ENCODE data around the gene DNAH6. TPM values are rescaled to one million over a fixed set of nuclear protein-coding genes. Genes with fewer than 3 reads are reported as not detected.

The DNAH6 gene
- total RNA-seq, 1 experiment from 2014 or later: 0.26 TPM

DNA sequence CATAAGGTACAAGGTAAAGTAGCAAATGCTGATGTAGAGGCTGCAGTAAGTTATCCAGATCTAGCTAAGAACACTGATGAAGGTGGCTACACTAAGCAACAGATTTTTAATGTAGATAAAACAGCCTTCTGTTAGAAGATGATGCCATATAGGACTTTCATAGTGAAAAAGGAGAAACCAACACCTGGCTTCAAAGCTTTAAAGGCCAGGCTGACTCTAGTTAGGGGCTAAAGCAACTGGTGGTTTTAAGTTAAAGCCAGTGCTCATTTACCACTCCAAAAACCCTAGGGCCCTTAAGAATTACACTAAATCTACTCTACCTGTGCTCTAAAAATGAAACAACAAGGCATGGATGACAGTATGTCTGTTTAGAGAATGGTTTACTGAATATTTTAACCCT, 131.0 kb downstream of the DNAH6 start:
- Histone ChIP-seq H2AFZ (ENCODE audit: low read length) (no peak overlapping the region), H2BK12ac (ENCODE audit: insufficient read length, low read depth, low read length) (no peak overlapping the region), H3K4me2 (ENCODE audit: insufficient read depth, insufficient read length, low read length) (no peak overlapping the region), H2BK5ac (ENCODE audit: insufficient read length, low read length) (no peak overlapping the region), H3K18ac (ENCODE audit: insufficient read length, low read depth, low read length) (no peak overlapping the region), H3K27me3 (ENCODE audit: insufficient read depth, low read length) (no peaks in the 10 kb centered on the region), H4K20me1 (ENCODE audit: control insufficient read depth, insufficient read depth, insufficient read length) (no peaks in the 10 kb centered on the region), H3K4ac (ENCODE audit: low read depth, low read length) (no peak overlapping the region), H3K14ac (ENCODE audit: insufficient read depth, low read length) (no peak overlapping the region), H3K79me2 (ENCODE audit: insufficient read depth, low read length) (no peaks in the 10 kb centered on the region), H4K5ac (ENCODE audit: insufficient read length, low read depth, low read length) (no peak overlapping the region), H4K91ac (ENCODE audit: insufficient read length, low read depth, low read length) (no peak overlapping the region), H3K9me3 (ENCODE audit: control insufficient read depth, low read depth, low read length) (no peaks in the 10 kb centered on the region), H3K23me2 (ENCODE audit: insufficient read length, low read depth, low read length, poor library complexity, severe bottlenecking) (no peaks in the 10 kb centered on the region), H2BK120ac (ENCODE audit: low read depth, low read length, poor library complexity, severe bottlenecking) (no peak overlapping the region), H3K56ac (ENCODE audit: insufficient read length, low read depth, low read length) (no peak overlapping the region), H2BK20ac (ENCODE audit: low read depth, low read length, poor library complexity, severe bottlenecking) (no peak overlapping the region), H3K4me1 (ENCODE audit: insufficient read depth, low read length) (no peaks in the 10 kb centered on the region), H3K79me1 (ENCODE audit: insufficient read depth, low read depth, low read length, poor library complexity, severe bottlenecking) (no peaks in the 10 kb centered on the region), H4K8ac (replicated peaks; ENCODE audit: insufficient read length, low read depth, low read length) (no peak overlapping the region), H3K23ac (ENCODE audit: insufficient read length, low read depth, low read length) (no peak overlapping the region), H3T11ph (ENCODE audit: low read length) (no peak overlapping the region), H2AK5ac (ENCODE audit: insufficient read length, low read length) (no peak overlapping the region), H3K27ac (ENCODE audit: insufficient read length, low read depth, low read length) (no peak overlapping the region), H3K9ac (ENCODE audit: extremely low read depth, insufficient read length, low read length) (no peak overlapping the region), H2BK15ac (ENCODE audit: low read depth, low read length) (no peak overlapping the region)
- Mint-ChIP-seq H3K27ac (no peak overlapping the region), H3K9me3 (peaks cover 0 to 11% of the 10 kb centered on the region in 2 experiments; a peak in 3 of 5 replicates), H3K36me3 (ENCODE audit: insufficient read depth in 1 of 3, low read depth in 3 of 3) (peaks cover 0 to 2% (median 0%) of the 10 kb centered on the region in 3 experiments; a peak in 2 of 7 replicates), H3K27me3 (ENCODE audit: low read depth) (peaks cover 18% of the 10 kb centered on the region), H3K4me1 (peaks cover 3 to 4% of the 10 kb centered on the region in 2 experiments; a peak in 1 of 4 replicates), H3K4me3 (no peak overlapping the region)
- TF ChIP-seq, protein P1, sequence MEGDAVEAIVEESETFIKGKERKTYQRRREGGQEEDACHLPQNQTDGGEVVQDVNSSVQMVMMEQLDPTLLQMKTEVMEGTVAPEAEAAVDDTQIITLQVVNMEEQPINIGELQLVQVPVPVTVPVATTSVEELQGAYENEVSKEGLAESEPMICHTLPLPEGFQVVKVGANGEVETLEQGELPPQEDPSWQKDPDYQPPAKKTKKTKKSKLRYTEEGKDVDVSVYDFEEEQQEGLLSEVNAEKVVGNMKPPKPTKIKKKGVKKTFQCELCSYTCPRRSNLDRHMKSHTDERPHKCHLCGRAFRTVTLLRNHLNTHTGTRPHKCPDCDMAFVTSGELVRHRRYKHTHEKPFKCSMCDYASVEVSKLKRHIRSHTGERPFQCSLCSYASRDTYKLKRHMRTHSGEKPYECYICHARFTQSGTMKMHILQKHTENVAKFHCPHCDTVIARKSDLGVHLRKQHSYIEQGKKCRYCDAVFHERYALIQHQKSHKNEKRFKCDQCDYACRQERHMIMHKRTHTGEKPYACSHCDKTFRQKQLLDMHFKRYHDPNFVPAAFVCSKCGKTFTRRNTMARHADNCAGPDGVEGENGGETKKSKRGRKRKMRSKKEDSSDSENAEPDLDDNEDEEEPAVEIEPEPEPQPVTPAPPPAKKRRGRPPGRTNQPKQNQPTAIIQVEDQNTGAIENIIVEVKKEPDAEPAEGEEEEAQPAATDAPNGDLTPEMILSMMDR (conservative IDR thresholded peaks at IDR 0.05): no peak
- no peak for DNase-seq
